ENCODE results near the gene FRMPD2. TPM values are rescaled to one million over a fixed set of nuclear protein-coding genes. Genes with fewer than 3 reads are reported as not detected.
A peak's percentile ranks its signal among the peaks of the same experiment; 100 is the strongest.

The FRMPD2 gene
- total RNA-seq, 1 experiment from 2014 or later: not detected

DNA sequence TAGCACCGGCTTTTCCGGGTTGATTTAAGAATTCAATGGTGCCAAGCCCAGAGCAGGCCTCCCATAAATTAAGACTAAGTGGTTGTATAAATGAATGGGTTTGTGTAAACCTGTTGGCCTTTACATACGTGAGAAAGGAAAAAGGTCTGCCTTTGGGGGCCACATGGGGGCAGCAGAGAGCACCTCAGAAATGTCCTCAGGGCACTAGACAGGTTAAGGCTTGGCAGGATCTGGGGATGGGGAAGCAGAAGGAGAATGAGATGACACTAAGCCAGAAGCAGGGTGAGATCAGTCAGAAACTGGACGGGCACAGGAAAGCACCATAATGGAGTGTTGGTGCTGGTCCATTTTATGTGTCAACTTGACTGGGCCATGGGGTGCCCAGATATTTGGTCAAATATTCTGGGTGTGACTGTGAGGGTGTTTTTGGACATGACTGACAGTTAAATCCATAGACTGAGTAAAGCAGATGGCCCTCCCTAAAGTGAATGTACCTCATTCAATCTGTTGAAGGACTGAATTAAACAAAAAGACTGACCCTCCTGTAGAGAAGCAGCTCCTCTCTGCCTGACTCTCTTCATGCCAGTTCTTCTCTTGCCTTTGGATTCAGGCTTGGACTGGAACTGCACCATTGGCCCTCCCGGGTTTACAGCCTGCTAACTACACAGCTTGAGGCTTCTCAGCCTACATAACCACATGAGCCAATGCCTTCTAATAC is 58.9 kb downstream of the FRMPD2 start:
- no peaks in the 10 kb centered on the region for H3K4me1 ChIP-seq
- POLR2A ChIA-PET: no interaction called here
- peaks cover 30% of the 10 kb centered on the region for H3K27me3 Mint-ChIP-seq (ENCODE audit: insufficient read depth, unreplicated experiment)
- TF ChIP-seq, protein P1, sequence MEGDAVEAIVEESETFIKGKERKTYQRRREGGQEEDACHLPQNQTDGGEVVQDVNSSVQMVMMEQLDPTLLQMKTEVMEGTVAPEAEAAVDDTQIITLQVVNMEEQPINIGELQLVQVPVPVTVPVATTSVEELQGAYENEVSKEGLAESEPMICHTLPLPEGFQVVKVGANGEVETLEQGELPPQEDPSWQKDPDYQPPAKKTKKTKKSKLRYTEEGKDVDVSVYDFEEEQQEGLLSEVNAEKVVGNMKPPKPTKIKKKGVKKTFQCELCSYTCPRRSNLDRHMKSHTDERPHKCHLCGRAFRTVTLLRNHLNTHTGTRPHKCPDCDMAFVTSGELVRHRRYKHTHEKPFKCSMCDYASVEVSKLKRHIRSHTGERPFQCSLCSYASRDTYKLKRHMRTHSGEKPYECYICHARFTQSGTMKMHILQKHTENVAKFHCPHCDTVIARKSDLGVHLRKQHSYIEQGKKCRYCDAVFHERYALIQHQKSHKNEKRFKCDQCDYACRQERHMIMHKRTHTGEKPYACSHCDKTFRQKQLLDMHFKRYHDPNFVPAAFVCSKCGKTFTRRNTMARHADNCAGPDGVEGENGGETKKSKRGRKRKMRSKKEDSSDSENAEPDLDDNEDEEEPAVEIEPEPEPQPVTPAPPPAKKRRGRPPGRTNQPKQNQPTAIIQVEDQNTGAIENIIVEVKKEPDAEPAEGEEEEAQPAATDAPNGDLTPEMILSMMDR (IDR thresholded peaks at IDR 0.05; ENCODE audit: insufficient read depth in 1 of 2, low read depth in 1 of 2, low read length in 1 of 2, severe bottlenecking in 1 of 2, unreplicated experiment in 1 of 2): peak; percentile 94 to 95
- no peaks in the 10 kb centered on the region for H3K36me3 ChIP-seq (ENCODE audit: control insufficient read depth, insufficient read depth, low read length)
- H3K9me3 ChIP-seq: no peaks in the 10 kb centered on the region
- peak; percentile 70 to 82 for DNase-seq
- CTCF ChIA-PET: interaction anchor here (2.2 kb wide), 1 partner anchor 74 kb away, joined by 12 read pairs; no protein-coding TSS in a partner anchor
- H3K4me3 ChIP-seq (ENCODE audit: low read depth, low read length): no peak overlapping the region
- H3K36me3 Mint-ChIP-seq (ENCODE audit: insufficient read depth, unreplicated experiment): no peaks in the 10 kb centered on the region
- no peaks in the 10 kb centered on the region for H3K27me3 ChIP-seq (replicated peaks; ENCODE audit: control insufficient read depth, insufficient read depth, low read length)
- H3K27ac Mint-ChIP-seq (ENCODE audit: unreplicated experiment): no peak overlapping the region
- BruUV-seq (replicated peaks): no TSS peak
- H3K9me3 Mint-ChIP-seq (ENCODE audit: unreplicated experiment): no peaks in the 10 kb centered on the region
- intact Hi-C loops (cut with micrococcal nuclease; ENCODE audit: unreplicated experiment): loop anchor here (1.0 to 5.0 kb wide), 3 partner anchors 74 to 117 kb away; partner anchors contain the start of gene MAPK8
- no peak overlapping the region for H3K4me3 Mint-ChIP-seq (ENCODE audit: unreplicated experiment)
- no peaks in the 10 kb centered on the region for H3K4me1 Mint-ChIP-seq (ENCODE audit: low read depth, unreplicated experiment)

DNA sequence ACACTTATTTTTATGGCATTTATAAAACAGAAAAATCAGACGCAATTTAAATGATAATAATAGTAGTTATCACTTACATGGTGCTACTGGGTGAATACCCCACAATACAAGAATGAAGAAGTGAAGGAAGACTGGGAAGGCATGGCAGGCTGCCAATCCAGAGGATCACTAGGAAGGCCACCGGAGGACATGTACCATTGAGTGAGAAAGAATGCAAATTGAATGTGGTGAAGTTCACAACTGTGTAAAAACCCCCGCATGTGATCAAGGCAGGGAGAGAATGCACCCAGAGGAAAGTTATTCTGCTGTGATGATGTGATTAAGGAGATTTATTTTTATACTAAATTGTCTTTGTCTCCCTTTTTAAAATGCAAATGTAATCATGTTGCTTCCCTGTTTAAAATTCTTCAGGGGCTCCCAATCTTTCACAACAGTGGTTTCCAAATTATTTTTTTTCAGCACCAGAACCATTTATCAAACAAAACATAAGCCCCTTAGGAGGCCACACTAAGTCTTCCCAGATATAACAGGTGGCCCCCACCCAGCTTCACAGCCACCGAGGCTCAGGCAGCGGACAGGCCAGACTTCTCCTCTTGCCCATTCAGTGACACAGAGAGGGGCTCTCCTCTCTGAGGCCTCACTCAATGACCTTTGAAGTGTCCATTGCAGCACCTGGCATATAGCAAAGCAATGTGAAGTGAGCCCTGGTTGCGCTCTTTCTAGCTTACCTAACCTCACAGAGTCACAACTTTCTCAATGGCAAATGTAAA is 59.6 kb downstream of the FRMPD2 start:
- Mint-ChIP-seq H3K36me3 (ENCODE audit: insufficient read depth, unreplicated experiment) (no peaks in the 10 kb centered on the region), H3K27ac (ENCODE audit: unreplicated experiment) (no peak overlapping the region), H3K9me3 (ENCODE audit: unreplicated experiment) (no peaks in the 10 kb centered on the region), H3K4me1 (ENCODE audit: low read depth, unreplicated experiment) (no peaks in the 10 kb centered on the region), H3K27me3 (ENCODE audit: insufficient read depth, unreplicated experiment) (peaks cover 25% of the 10 kb centered on the region), H3K4me3 (ENCODE audit: unreplicated experiment) (no peak overlapping the region)
- Histone ChIP-seq H3K4me3 (ENCODE audit: low read depth, low read length) (no peak overlapping the region), H3K36me3 (ENCODE audit: control insufficient read depth, insufficient read depth, low read length) (no peaks in the 10 kb centered on the region), H3K27me3 (replicated peaks; ENCODE audit: control insufficient read depth, insufficient read depth, low read length) (peaks cover 2% of the 10 kb centered on the region; the same call in 1 of the 2 replicates), H3K9me3 (no peaks in the 10 kb centered on the region), H3K4me1 (no peaks in the 10 kb centered on the region)
- ChIA-PET CTCF (interaction anchor here (2.2 kb wide), 1 partner anchor 75 kb away, joined by 12 read pairs; no protein-coding TSS in a partner anchor), POLR2A (no interaction called here)
- DNase-seq: no peak
- TF ChIP-seq, protein P1 (IDR thresholded peaks at IDR 0.05; ENCODE audit: insufficient read depth in 1 of 2, low read depth in 1 of 2, low read length in 1 of 2, severe bottlenecking in 1 of 2, unreplicated experiment in 1 of 2): no peak
- BruUV-seq (replicated peaks): no TSS peak
- intact Hi-C loops (cut with micrococcal nuclease; ENCODE audit: unreplicated experiment): loop anchor here (1.0 to 5.0 kb wide), 3 partner anchors 74 to 117 kb away; partner anchors contain the start of gene MAPK8

- intact Hi-C loops (cut with micrococcal nuclease; ENCODE audit: unreplicated experiment): no loop called here
- Histone ChIP-seq H3K36me3 (ENCODE audit: control insufficient read depth, insufficient read depth, low read length) (no peaks in the 10 kb centered on the region), H3K4me3 (ENCODE audit: low read depth, low read length) (no peak overlapping the region), H3K9me3 (no peaks in the 10 kb centered on the region), H3K27me3 (replicated peaks; ENCODE audit: control insufficient read depth, insufficient read depth, low read length) (peaks cover 2% of the 10 kb centered on the region; the same call in 1 of the 2 replicates), H3K4me1 (no peaks in the 10 kb centered on the region)
- no TSS peak for BruUV-seq (replicated peaks)
- TF ChIP-seq, protein P1 (IDR thresholded peaks at IDR 0.05; ENCODE audit: insufficient read depth in 1 of 2, low read depth in 1 of 2, low read length in 1 of 2, severe bottlenecking in 1 of 2, unreplicated experiment in 1 of 2): no peak
- Mint-ChIP-seq H3K36me3 (ENCODE audit: insufficient read depth, unreplicated experiment) (no peaks in the 10 kb centered on the region), H3K4me3 (ENCODE audit: unreplicated experiment) (no peak overlapping the region), H3K9me3 (ENCODE audit: unreplicated experiment) (no peaks in the 10 kb centered on the region), H3K4me1 (ENCODE audit: low read depth, unreplicated experiment) (no peaks in the 10 kb centered on the region), H3K27ac (ENCODE audit: unreplicated experiment) (no peak overlapping the region), H3K27me3 (ENCODE audit: insufficient read depth, unreplicated experiment) (peaks cover 20% of the 10 kb centered on the region)
- ChIA-PET POLR2A (no interaction called here), CTCF (interaction anchor here (1.1 kb wide), 1 partner anchor 151 kb away, joined by 3 read pairs; no protein-coding TSS in a partner anchor)
- DNase-seq: no peak
These were observed 61.4 kb downstream of the FRMPD2 start for GRCh38 chr10:48213047-48213446.

Data from Caco-2 (cell line).